Liver (tissue), 3 donors: ENCODE data around the gene CD101.

Experiments used
- ATF3 ChIP-seq: IDR thresholded peaks from 2 replicates; pipeline ENCODE4 v1.6.1; 2016; ENCODE audit warnings: antibody characterized with exemption
- CTCF ChIP-seq: fragments of 150-350 bp; IDR thresholded peaks from 2 replicates; pipeline ENCODE4 v1.5.1; 2017; ENCODE audit warnings: improper control_type of control experiment, low read depth, low read length; ENCODE audit not compliant: missing input control
- GABPA ChIP-seq, 2 donors: IDR thresholded peaks in 1 of 2; conservative IDR thresholded peaks in 1 of 2; 2 replicates each; pipeline ENCODE4 v1.6.1; 2016; ENCODE audit warnings: antibody characterized with exemption in 2 of 2, mild to moderate bottlenecking in 1 of 2, moderate library complexity in 1 of 2
- HNF4A ChIP-seq, 2 donors: conservative IDR thresholded peaks; 2 replicates each; pipeline ENCODE4 v1.6.1; 2016; ENCODE audit warnings: antibody characterized with exemption in 2 of 2, mild to moderate bottlenecking in 2 of 2
- JUND ChIP-seq, 2 donors: IDR thresholded peaks; 2 replicates each; pipeline ENCODE4 v1.6.1; 2016; ENCODE audit warnings: antibody characterized with exemption in 2 of 2
- MAX ChIP-seq: IDR thresholded peaks from 2 replicates; pipeline ENCODE4 v1.6.1; 2016; ENCODE audit warnings: antibody characterized with exemption
- RAD21 ChIP-seq, 2 donors: IDR thresholded peaks; 2 replicates each; pipeline ENCODE4 v1.6.1; 2016; ENCODE audit warnings: antibody characterized with exemption in 2 of 2, mild to moderate bottlenecking in 2 of 2
- REST ChIP-seq: IDR thresholded peaks from 2 replicates; pipeline ENCODE4 v1.6.1; 2016; ENCODE audit warnings: antibody characterized with exemption, mild to moderate bottlenecking
- RXRA ChIP-seq, 2 donors: IDR thresholded peaks; 2 replicates each; pipeline ENCODE4 v1.6.1; 2017 to 2018; ENCODE audit warnings: antibody characterized with exemption in 2 of 2, mild to moderate bottlenecking in 1 of 2
- SP1 ChIP-seq: IDR thresholded peaks from 2 replicates; pipeline ENCODE4 v1.6.1; 2018; ENCODE audit warnings: antibody characterized with exemption, mild to moderate bottlenecking
- TAF1 ChIP-seq: conservative IDR thresholded peaks from 2 replicates; pipeline ENCODE4 v1.6.1; 2016; ENCODE audit warnings: antibody characterized with exemption, mild to moderate bottlenecking
- YY1 ChIP-seq: IDR thresholded peaks from 2 replicates; pipeline ENCODE4 v1.6.1; 2016; ENCODE audit warnings: antibody characterized with exemption, mild to moderate bottlenecking
- TF ChIP-seq, protein P1 (sequence below): IDR thresholded peaks from 2 replicates; pipeline ENCODE4 v1.6.1; 2016; ENCODE audit warnings: antibody characterized with exemption
- donor health status: healthy.
- donor health status: healthy.

DNA sequence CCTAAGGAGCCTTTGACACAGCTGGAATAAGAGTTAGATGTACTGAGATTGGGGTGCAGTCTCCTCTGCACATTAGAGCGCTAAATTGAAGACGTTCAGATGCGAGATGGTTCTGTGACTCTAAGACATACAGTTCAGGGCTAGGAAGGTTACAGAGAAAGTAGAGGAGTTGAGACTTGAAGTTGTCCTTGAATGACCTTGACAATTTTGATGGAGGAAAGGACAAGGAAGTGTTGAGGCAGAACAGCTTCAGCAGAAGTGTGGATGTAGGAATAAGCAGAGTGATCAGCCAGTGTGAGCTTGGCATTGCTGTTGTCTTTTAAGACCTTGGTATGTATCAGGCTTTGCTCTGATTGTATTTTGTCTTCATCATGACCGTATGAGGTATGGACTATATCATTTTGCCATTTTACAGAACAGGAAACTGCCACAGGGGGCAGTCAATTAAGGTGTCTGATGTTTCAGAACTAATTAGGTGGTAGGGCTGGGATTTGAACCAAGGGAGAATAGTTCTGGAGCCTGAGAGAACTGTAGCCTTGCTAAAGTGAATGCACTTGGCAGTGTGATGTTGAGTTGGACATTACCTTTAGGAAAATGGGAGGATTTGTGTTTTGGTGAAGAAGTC lies 67.8 kb downstream of the CD101 start:
- TF ChIP-seq CTCF: no peak
- no peak for TF ChIP-seq SP1
- no peak for TF ChIP-seq MAX
- TF ChIP-seq, protein P1, sequence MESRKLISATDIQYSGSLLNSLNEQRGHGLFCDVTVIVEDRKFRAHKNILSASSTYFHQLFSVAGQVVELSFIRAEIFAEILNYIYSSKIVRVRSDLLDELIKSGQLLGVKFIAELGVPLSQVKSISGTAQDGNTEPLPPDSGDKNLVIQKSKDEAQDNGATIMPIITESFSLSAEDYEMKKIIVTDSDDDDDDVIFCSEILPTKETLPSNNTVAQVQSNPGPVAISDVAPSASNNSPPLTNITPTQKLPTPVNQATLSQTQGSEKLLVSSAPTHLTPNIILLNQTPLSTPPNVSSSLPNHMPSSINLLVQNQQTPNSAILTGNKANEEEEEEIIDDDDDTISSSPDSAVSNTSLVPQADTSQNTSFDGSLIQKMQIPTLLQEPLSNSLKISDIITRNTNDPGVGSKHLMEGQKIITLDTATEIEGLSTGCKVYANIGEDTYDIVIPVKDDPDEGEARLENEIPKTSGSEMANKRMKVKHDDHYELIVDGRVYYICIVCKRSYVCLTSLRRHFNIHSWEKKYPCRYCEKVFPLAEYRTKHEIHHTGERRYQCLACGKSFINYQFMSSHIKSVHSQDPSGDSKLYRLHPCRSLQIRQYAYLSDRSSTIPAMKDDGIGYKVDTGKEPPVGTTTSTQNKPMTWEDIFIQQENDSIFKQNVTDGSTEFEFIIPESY: no peak
- TF ChIP-seq JUND (IDR thresholded peaks at IDR 0.05): no peak
- TF ChIP-seq GABPA (IDR thresholded peaks at IDR 0.05 in 1 of 2, conservative IDR thresholded peaks at IDR 0.05 in 1 of 2): no peak
- TF ChIP-seq REST: no peak
- no peak for TF ChIP-seq RXRA (IDR thresholded peaks at IDR 0.05)
- no peak for TF ChIP-seq RAD21 (IDR thresholded peaks at IDR 0.05)
- no peak for TF ChIP-seq ATF3
- TF ChIP-seq YY1: no peak
- no peak for TF ChIP-seq HNF4A (conservative IDR thresholded peaks at IDR 0.05)
- no peak for TF ChIP-seq TAF1
